ENCODE data around the gene SCNN1A.

SCNN1A gene

GRCh38 chr12:6367969-6368892, 7.1 kb downstream of the SCNN1A start:
- DNase-seq: no peak

- DNase-seq: peak; percentile 39
Observed at GRCh38 chr12:6367065-6367968, 8.0 kb downstream of the SCNN1A start.

- no peak for DNase-seq
Observed at GRCh38 chr12:6364044-6364374, 11.4 kb downstream of the SCNN1A start.

- peak; percentile 63 for DNase-seq
Observed at GRCh38 chr12:6363330-6364043, 11.9 kb downstream of the SCNN1A start.

GRCh38 chr12:6363010-6363329, 12.4 kb downstream of the SCNN1A start:
- no peak for DNase-seq

GRCh38 chr12:6362403-6362802, 13.0 kb downstream of the SCNN1A start:
- no peak for DNase-seq

GRCh38 chr12:6361834-6362233, 13.5 kb downstream of the SCNN1A start:
- no peak for DNase-seq

GRCh38 chr12:6360578-6361490, 14.5 kb downstream of the SCNN1A start:
- no peak for DNase-seq

GRCh38 chr12:6360080-6360571, 15.2 kb downstream of the SCNN1A start:
- no peak for DNase-seq

GRCh38 chr12:6358881-6359280, 16.5 kb downstream of the SCNN1A start:
- DNase-seq: no peak

- no peak for DNase-seq
Observed at GRCh38 chr12:6356374-6356820, 19.0 kb downstream of the SCNN1A start.

GRCh38 chr12:6355491-6356373, 19.6 kb downstream of the SCNN1A start:
- DNase-seq: no peak

GRCh38 chr12:6354495-6355393, 20.6 kb downstream of the SCNN1A start:
- no peak for DNase-seq

- DNase-seq: no peak
Observed at GRCh38 chr12:6352193-6353173, 22.9 kb downstream of the SCNN1A start.

- no peak for DNase-seq
Observed at GRCh38 chr12:6351622-6352021, 23.7 kb downstream of the SCNN1A start.

- no peak for DNase-seq
Observed at GRCh38 chr12:6347367-6348338, 27.7 kb downstream of the SCNN1A start.

GRCh38 chr12:6346942-6347341, 28.4 kb downstream of the SCNN1A start:
- no peak for DNase-seq
